Measurements from ENCODE around the gene PHRF1.
"Not testable (repeated sequence)": the region's sequence is repeated elsewhere in the genome, so short reads cannot be mapped to it uniquely, and the experiment has no call there.

The PHRF1 gene

DNA sequence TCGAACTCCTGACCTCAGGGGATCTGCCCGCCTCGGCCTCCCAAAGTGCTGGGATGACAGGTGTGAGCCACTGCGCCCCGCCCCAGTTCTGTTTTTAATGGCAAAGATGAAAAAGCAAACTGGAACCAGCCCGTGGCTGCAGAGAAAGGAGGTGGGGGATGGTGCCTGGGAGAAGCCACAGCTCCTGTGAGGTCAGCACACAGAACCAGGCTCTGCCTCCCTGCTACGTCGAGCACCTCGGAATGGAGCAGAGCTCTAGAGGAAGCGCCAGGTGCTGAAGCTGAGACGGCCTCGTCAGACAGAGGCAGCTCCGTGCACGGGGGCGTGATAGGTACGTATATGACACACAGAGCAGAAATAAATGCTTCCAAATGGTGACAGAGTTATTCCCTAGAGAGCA lies 69.3 kb downstream of the PHRF1 start:
- no peaks in the 10 kb centered on the region for H3K4me1 ChIP-seq (ENCODE audit: low read length)
- no peaks in the 10 kb centered on the region for H3K79me2 ChIP-seq (ENCODE audit: low read length)
- H2AFZ ChIP-seq (ENCODE audit: low read depth, low read length), result no peak overlapping the region
- no peak overlapping the region for H3K9ac ChIP-seq (ENCODE audit: low read length)
- no peaks in the 10 kb centered on the region for H3K27me3 ChIP-seq (ENCODE audit: low read depth, low read length)
- H4K20me1 ChIP-seq (ENCODE audit: insufficient read depth, low read length), result no peaks in the 10 kb centered on the region
- H3K4me2 ChIP-seq (ENCODE audit: low read length), result no peak overlapping the region
- TF ChIP-seq CTCF (IDR thresholded peaks at IDR 0.05; ENCODE audit: low read depth, low read length) (no peak), EZH2phosphoT487 (IDR thresholded peaks at IDR 0.05; ENCODE audit: low read depth) (no peak)
- H3K9me3 ChIP-seq (ENCODE audit: insufficient read depth, low read length), result no peaks in the 10 kb centered on the region
- no peak overlapping the region for H3K27ac ChIP-seq (ENCODE audit: low read length)
- peaks cover 10% of the 10 kb centered on the region for H3K36me3 ChIP-seq (replicated peaks; ENCODE audit: low read depth, low read length)
- no peak overlapping the region for H3K4me3 ChIP-seq (ENCODE audit: low read length)

DNA sequence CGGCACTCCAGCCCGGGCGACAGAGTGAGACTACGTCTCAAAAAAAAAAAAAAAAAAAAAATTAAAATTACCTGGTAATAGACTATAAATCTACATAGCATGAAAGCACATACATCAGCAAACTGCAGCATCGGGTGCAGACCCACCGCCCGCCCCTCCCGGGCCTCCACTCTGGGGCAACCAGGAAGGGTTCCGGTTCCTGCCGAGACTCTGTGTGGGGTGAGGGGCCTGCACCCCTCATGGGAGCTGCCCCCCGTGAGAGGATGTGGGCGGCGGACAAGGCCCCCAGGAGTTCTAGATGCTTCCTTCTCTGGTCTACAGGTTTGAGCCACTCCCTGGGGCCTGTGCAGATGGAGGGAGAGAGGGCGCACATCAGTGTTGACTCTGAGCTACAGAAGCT lies 69.9 kb downstream of the PHRF1 start:
- H3K4me3 ChIP-seq (ENCODE audit: low read length), result no peak overlapping the region
- H3K79me2 ChIP-seq (ENCODE audit: low read length), result no peaks in the 10 kb centered on the region
- no peak overlapping the region for H3K9ac ChIP-seq (ENCODE audit: low read length)
- no peaks in the 10 kb centered on the region for H3K4me1 ChIP-seq (ENCODE audit: low read length)
- no peaks in the 10 kb centered on the region for H3K27me3 ChIP-seq (ENCODE audit: low read depth, low read length)
- H2AFZ ChIP-seq (ENCODE audit: low read depth, low read length), result no peak overlapping the region
- no peak for TF ChIP-seq CTCF (IDR thresholded peaks at IDR 0.05; ENCODE audit: low read depth, low read length)
- no peak for TF ChIP-seq EZH2phosphoT487 (IDR thresholded peaks at IDR 0.05; ENCODE audit: low read depth)
- H4K20me1 ChIP-seq (ENCODE audit: insufficient read depth, low read length), result no peaks in the 10 kb centered on the region
- no peak overlapping the region for H3K27ac ChIP-seq (ENCODE audit: low read length)
- no peaks in the 10 kb centered on the region for H3K9me3 ChIP-seq (ENCODE audit: insufficient read depth, low read length)
- H3K4me2 ChIP-seq (ENCODE audit: low read length), result no peak overlapping the region
- peaks cover 10% of the 10 kb centered on the region for H3K36me3 ChIP-seq (replicated peaks; ENCODE audit: low read depth, low read length)

DNA sequence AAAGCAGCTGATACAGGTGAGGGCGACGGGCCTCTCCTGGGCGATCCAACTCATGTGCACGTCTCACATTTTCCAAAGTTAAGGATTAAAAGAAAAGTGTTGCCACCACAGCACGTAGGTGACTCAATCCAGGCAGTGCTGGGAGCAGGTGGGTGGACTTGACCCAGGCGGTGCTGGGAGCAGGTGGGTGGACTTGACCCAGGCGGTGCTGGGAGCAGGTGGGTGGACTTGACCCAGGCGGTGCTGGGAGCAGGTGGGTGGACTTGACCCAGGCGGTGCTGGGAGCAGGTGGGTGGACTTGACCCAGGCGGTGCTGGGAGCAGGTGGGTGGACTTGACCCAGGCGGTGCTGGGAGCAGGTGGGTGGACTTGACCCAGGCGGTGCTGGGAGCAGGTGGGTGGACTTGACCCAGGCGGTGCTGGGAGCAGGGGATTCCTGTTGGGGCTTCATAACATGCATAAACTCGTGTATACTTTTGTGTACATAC lies 71.4 kb downstream of the PHRF1 start:
- H3K27me3 ChIP-seq (ENCODE audit: low read depth, low read length); H3K27ac ChIP-seq (ENCODE audit: low read length); H3K36me3 ChIP-seq (replicated peaks; ENCODE audit: low read depth, low read length); H3K9ac ChIP-seq (ENCODE audit: low read length); H3K4me2 ChIP-seq (ENCODE audit: low read length); H3K4me3 ChIP-seq (ENCODE audit: low read length); H4K20me1 ChIP-seq (ENCODE audit: insufficient read depth, low read length); H3K79me2 ChIP-seq (ENCODE audit: low read length); H2AFZ ChIP-seq (ENCODE audit: low read depth, low read length); H3K9me3 ChIP-seq (ENCODE audit: insufficient read depth, low read length); H3K4me1 ChIP-seq (ENCODE audit: low read length): not testable (repeated sequence)

DNA sequence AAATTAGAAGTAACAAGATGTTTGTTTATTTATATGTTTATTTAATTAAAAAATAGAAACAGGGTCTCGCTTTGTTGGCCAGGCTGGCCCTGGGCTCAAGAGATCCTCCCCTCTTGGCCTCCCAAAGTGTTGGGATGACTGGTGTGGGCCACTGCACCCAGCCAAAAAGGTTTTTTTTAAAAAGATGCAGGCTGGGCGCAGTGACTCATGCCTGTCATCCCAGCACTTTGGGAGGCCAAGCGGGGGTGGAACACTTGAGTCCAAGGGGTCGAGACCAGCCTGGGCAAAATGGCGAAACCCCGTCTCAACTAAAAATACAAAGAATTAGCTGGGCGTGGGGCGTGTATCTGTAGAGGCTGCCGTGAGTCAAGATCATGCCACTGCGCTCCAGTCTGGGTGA lies 74.2 kb downstream of the PHRF1 start:
- no peaks in the 10 kb centered on the region for H3K9me3 ChIP-seq (ENCODE audit: insufficient read depth, low read length)
- no peaks in the 10 kb centered on the region for H3K27me3 ChIP-seq (ENCODE audit: low read depth, low read length)
- no peaks in the 10 kb centered on the region for H4K20me1 ChIP-seq (ENCODE audit: insufficient read depth, low read length)
- no peaks in the 10 kb centered on the region for H3K4me1 ChIP-seq (ENCODE audit: low read length)
- no peak overlapping the region for H3K4me3 ChIP-seq (ENCODE audit: low read length)
- H3K27ac ChIP-seq (ENCODE audit: low read length), result no peak overlapping the region
- no peak overlapping the region for H3K9ac ChIP-seq (ENCODE audit: low read length)
- H2AFZ ChIP-seq (ENCODE audit: low read depth, low read length), result no peak overlapping the region
- no peaks in the 10 kb centered on the region for H3K79me2 ChIP-seq (ENCODE audit: low read length)
- H3K4me2 ChIP-seq (ENCODE audit: low read length), result no peak overlapping the region
- TF ChIP-seq CTCF (IDR thresholded peaks at IDR 0.05; ENCODE audit: low read depth, low read length) (no peak), EZH2phosphoT487 (IDR thresholded peaks at IDR 0.05; ENCODE audit: low read depth) (no peak)
- H3K36me3 ChIP-seq (replicated peaks; ENCODE audit: low read depth, low read length), result peaks cover 6% of the 10 kb centered on the region

DNA sequence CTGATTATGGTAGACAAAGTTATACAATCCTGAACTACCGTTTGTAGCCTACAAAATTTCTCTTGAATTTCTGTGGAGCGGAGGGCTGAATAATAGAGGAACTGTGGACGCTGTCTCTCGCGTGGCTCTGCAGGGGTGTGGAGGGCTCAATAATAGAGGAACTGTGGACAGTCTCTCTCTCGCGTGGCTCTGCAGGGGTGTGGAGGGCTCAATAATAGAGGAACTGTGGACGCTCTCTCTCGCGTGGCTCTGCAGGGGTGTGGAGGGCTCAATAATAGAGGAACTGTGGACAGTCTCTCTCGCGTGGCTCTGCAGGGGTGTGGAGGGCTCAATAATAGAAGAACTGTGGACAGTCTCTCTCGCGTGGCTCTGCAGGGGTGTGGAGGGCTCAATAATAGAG lies 76.9 kb downstream of the PHRF1 start:
- H3K4me2 ChIP-seq (ENCODE audit: low read length); H3K36me3 ChIP-seq (replicated peaks; ENCODE audit: low read depth, low read length); H2AFZ ChIP-seq (ENCODE audit: low read depth, low read length); H3K4me1 ChIP-seq (ENCODE audit: low read length); H3K9ac ChIP-seq (ENCODE audit: low read length); H3K27ac ChIP-seq (ENCODE audit: low read length); H3K4me3 ChIP-seq (ENCODE audit: low read length); H3K79me2 ChIP-seq (ENCODE audit: low read length); H4K20me1 ChIP-seq (ENCODE audit: insufficient read depth, low read length); H3K27me3 ChIP-seq (ENCODE audit: low read depth, low read length); H3K9me3 ChIP-seq (ENCODE audit: insufficient read depth, low read length): not testable (repeated sequence)

Data from OCI-LY3 (cell line).